Prostate gland (tissue), 2 donors: Measurements from ENCODE around the gene FAM222B. TPM values are rescaled to one million over a fixed set of nuclear protein-coding genes. Genes with fewer than 3 reads are reported as not detected.
"Not testable (repeated sequence)": the region's sequence is repeated elsewhere in the genome, so short reads cannot be mapped to it uniquely, and the experiment has no call there.

ENCODE experiments used
- DNase-seq: peaks from one replicate; pipeline ENCODE4 v3.0.0-alpha.2; 2019; ENCODE audit warnings: low spot score
- H3K27ac ChIP-seq, 2 donors: fragments of 200-600 bp; sonication (generic); 2 replicates each; pipeline ENCODE4 v1.5.1; 2017 to 2019
- H3K27me3 ChIP-seq: fragments of 200-600 bp; sonication (generic); replicated peaks from 2 replicates; pipeline ENCODE4 v1.5.1; 2019; ENCODE audit not compliant: insufficient read depth
- H3K36me3 ChIP-seq, 2 donors: fragments of 200-600 bp; sonication (generic); 1 replicate in 1 of 2; 2 replicates in 1 of 2; pipeline versions ENCODE4 v1.5.1 to v1.8.1; 2017 to 2019
- H3K4me1 ChIP-seq: fragments of 200-600 bp; sonication (generic); replicated peaks from 2 replicates; pipeline ENCODE4 v1.5.1; 2019
- H3K4me3 ChIP-seq, 2 donors: fragments of 200-600 bp; sonication (generic); 2 replicates each; pipeline ENCODE4 v1.5.1; 2017 to 2019
- H3K9me3 ChIP-seq: fragments of 200-600 bp; sonication (generic); 2 replicates; pipeline ENCODE4 v1.5.1; 2017
- CTCF ChIP-seq, 4 experiments: fragments of 200-600 bp in 2 of 4; fragments of 450-650 bp in 2 of 4; sonication (generic) in 2 of 4; IDR thresholded peaks; 1 replicate in 3 of 4; 2 replicates in 1 of 4; pipeline ENCODE4 v1.5.1; 2016 to 2019; ENCODE audit warnings: antibody characterized with exemption in 4 of 4, mild to moderate bottlenecking in 2 of 4, moderate library complexity in 2 of 4
- POLR2A ChIP-seq: fragments of 450-650 bp; IDR thresholded peaks from one replicate; pipeline ENCODE4 v1.6.1; 2016; ENCODE audit warnings: antibody characterized with exemption, mild to moderate bottlenecking
- POLR2AphosphoS5 ChIP-seq: sonication (generic); formaldehyde crosslinking; IDR thresholded peaks from one replicate; pipeline ENCODE4 v1.6.1; 2017; ENCODE audit warnings: antibody characterized with exemption
- WGBS: methylation state at CpG from one replicate; pipeline ENCODE4 v1.1.5; 2018; 5-methylcytosine and 5-hydroxymethylcytosine counted together
- intact Hi-C: fragments of 100-400 bp; cut with DNase I; formaldehyde crosslinking; loops from one replicate; pipeline ENCODE4 v1.14.2; 2022
- total RNA-seq, 2 donors: library from RNA; depleted of rRNA; stranded (reverse); fragments of >200 nt; gene quantifications; one replicate each; pipeline ENCODE4 v1.1.0, GENCODE V29; 2016

FAM222B gene
- total RNA-seq, 2 donors from 2014 or later = 14.9 to 48.9 TPM

- Histone ChIP-seq H3K27ac (peak within 1 kb of the TSS; percentile 69 to 74), H3K9me3 (no peaks in the 10 kb centered on the region), H3K36me3 (peaks cover 3 to 8% of the 10 kb centered on the region in 2 donors), H3K4me1 (peaks cover 5% of the 10 kb centered on the region), H3K27me3 (no peaks in the 10 kb centered on the region), H3K4me3 (peak within 1 kb of the TSS; percentile 51 to 63)
- intact Hi-C loops = loop anchor here (10.0 kb wide), 1 partner anchor 90 kb away; no protein-coding TSS in a partner anchor
- DNase-seq = peak; percentile 86
- 1% methylated on average over 35 of the region's 42 CpGs for WGBS
- peak; percentile 53 for TF ChIP-seq POLR2A
- TF ChIP-seq CTCF (IDR thresholded peaks at IDR 0.05) = peak in 3 of 4 experiments; percentile 11 to 22 (median 18)
- peak; percentile 92 for TF ChIP-seq POLR2AphosphoS5
Measured at GRCh38 chr17:28854457-28855335, 12.1 kb upstream of the FAM222B start, which contains the start of gene ERAL1. Gene ERAL1 (plus strand): TSS chr17:28855016. CDS start chr17:28855035, 19 bp downstream.

- Histone ChIP-seq H3K27me3 (no peaks in the 10 kb centered on the region), H3K27ac (no peak overlapping the region), H3K4me3 (no peak overlapping the region), H3K4me1 (peaks cover 5% of the 10 kb centered on the region), H3K36me3 (no peaks in the 10 kb centered on the region), H3K9me3 (no peaks in the 10 kb centered on the region)
- DNase-seq = no peak
- 98% methylated on average over 2 of the region's 2 CpGs for WGBS
- TF ChIP-seq POLR2A (no peak), POLR2AphosphoS5 (no peak), CTCF (IDR thresholded peaks at IDR 0.05) (no peak)
- intact Hi-C loops = loop anchor here (10.0 kb wide), 1 partner anchor 88 kb away; no protein-coding TSS in a partner anchor
Measured at GRCh38 chr17:28853295-28853694, 10.7 kb upstream of the FAM222B start.

GRCh38 chr17:28849281-28849680 is 6.7 kb upstream of the FAM222B start:
- no peak for DNase-seq
- H3K27me3 ChIP-seq = no peaks in the 10 kb centered on the region
- TF ChIP-seq POLR2AphosphoS5 (no peak), CTCF (IDR thresholded peaks at IDR 0.05) (no peak), POLR2A (no peak)
- no peaks in the 10 kb centered on the region for H3K9me3 ChIP-seq
- intact Hi-C loops = no loop called here
- H3K27ac ChIP-seq = no peak overlapping the region
- H3K4me3 ChIP-seq = no peak overlapping the region
- 79% methylated on average over 5 of the region's 5 CpGs for WGBS
- no peaks in the 10 kb centered on the region for H3K4me1 ChIP-seq
- H3K36me3 ChIP-seq = no peaks in the 10 kb centered on the region

GRCh38 chr17:28848667-28849066 is 6.1 kb upstream of the FAM222B start:
- peak in 3 of 4 experiments; percentile 13 to 43 (median 27) for TF ChIP-seq CTCF (IDR thresholded peaks at IDR 0.05)
- DNase-seq, H3K4me1 ChIP-seq, intact Hi-C loops, H3K27me3 ChIP-seq, H3K4me3 ChIP-seq, H3K36me3 ChIP-seq, H3K27ac ChIP-seq, H3K9me3 ChIP-seq: not testable (repeated sequence)
- 92% methylated on average over 15 of the region's 15 CpGs for WGBS

GRCh38 chr17:28846699-28847098 is 4.1 kb upstream of the FAM222B start:
- H3K36me3 ChIP-seq, H3K4me3 ChIP-seq, H3K4me1 ChIP-seq, H3K27ac ChIP-seq, H3K27me3 ChIP-seq, H3K9me3 ChIP-seq, DNase-seq, intact Hi-C loops: not testable (repeated sequence)
- 88% methylated on average over 9 of the region's 9 CpGs for WGBS
